ENCODE results near the gene ATP5F1C. TPM values are rescaled to one million over a fixed set of nuclear protein-coding genes. Genes with fewer than 3 reads are reported as not detected.
A peak's percentile ranks its signal among the peaks of the same experiment; 100 is the strongest.

ATP5F1C gene
- total RNA-seq, 4 donors from 2014 or later = 190 to 380 (median 339) TPM

GRCh38 chr10:7819121-7819460, 31.1 kb downstream of the ATP5F1C start:
- H3K27me3 ChIP-seq = peaks cover 0 to 14% (median 0%) of the 10 kb centered on the region in 4 donors
- peaks cover 8 to 33% (median 14%) of the 10 kb centered on the region in 3 donors for H3K4me1 ChIP-seq
- 0% methylated on average over 16 to 17 of the region's 17 CpGs for WGBS, 2 donors
- H3K27ac ChIP-seq = peak overlapping the region in 3 of 4 donors; percentile 82 to 83 (median 83)
- no peaks in the 10 kb centered on the region for H3K9me3 ChIP-seq
- intact Hi-C loops (cut with DNase I) = no loop called here
- DNase-seq = peak; percentile 22
- H3K4me3 ChIP-seq = peak overlapping the region; percentile 81 to 100 (median 94)
- TF ChIP-seq POLR2A (IDR thresholded peaks at IDR 0.05) (no peak), CTCF (IDR thresholded peaks at IDR 0.05) (no peak)
- peaks cover 0 to 6% (median 0%) of the 10 kb centered on the region in 3 donors for H3K36me3 ChIP-seq

GRCh38 chr10:7824251-7824650, 36.3 kb downstream of the ATP5F1C start:
- H3K27me3 ChIP-seq = no peaks in the 10 kb centered on the region
- TF ChIP-seq POLR2A (IDR thresholded peaks at IDR 0.05) = no peak
- no peak for TF ChIP-seq CTCF (IDR thresholded peaks at IDR 0.05)
- no peak overlapping the region for H3K27ac ChIP-seq
- peaks cover 7 to 22% (median 10%) of the 10 kb centered on the region in 3 donors for H3K4me1 ChIP-seq
- no peak overlapping the region for H3K4me3 ChIP-seq
- peaks cover 0 to 47% (median 11%) of the 10 kb centered on the region in 3 donors for H3K36me3 ChIP-seq
- 85 to 88% methylated on average over 3 of the region's 3 CpGs for WGBS, 2 donors
- H3K9me3 ChIP-seq = no peaks in the 10 kb centered on the region
- no peak for DNase-seq
- intact Hi-C loops (cut with DNase I) = no loop called here

- no peaks in the 10 kb centered on the region for H3K9me3 ChIP-seq
- peaks cover 0 to 47% (median 11%) of the 10 kb centered on the region in 3 donors for H3K36me3 ChIP-seq
- WGBS, 2 donors = 84 to 89% methylated on average over 4 of the region's 4 CpGs
- intact Hi-C loops (cut with DNase I) = no loop called here
- TF ChIP-seq CTCF (IDR thresholded peaks at IDR 0.05) (no peak), POLR2A (IDR thresholded peaks at IDR 0.05) (no peak)
- no peaks in the 10 kb centered on the region for H3K27me3 ChIP-seq
- H3K27ac ChIP-seq = no peak overlapping the region
- no peak overlapping the region for H3K4me3 ChIP-seq
- no peaks in the 10 kb centered on the region for H3K4me1 ChIP-seq
- DNase-seq = no peak
Measured at GRCh38 chr10:7826971-7827370, 39.0 kb downstream of the ATP5F1C start.

- intact Hi-C loops (cut with DNase I) = no loop called here
- Histone ChIP-seq H3K4me1 (no peaks in the 10 kb centered on the region), H3K9me3 (no peaks in the 10 kb centered on the region), H3K36me3 (peaks cover 0 to 38% (median 10%) of the 10 kb centered on the region in 3 donors), H3K27me3 (no peaks in the 10 kb centered on the region), H3K27ac (no peak overlapping the region), H3K4me3 (no peak overlapping the region)
- 93 to 96% methylated on average over 10 of the region's 10 CpGs for WGBS, 2 donors
- no peak for DNase-seq
- TF ChIP-seq POLR2A (IDR thresholded peaks at IDR 0.05) = no peak
- TF ChIP-seq CTCF (IDR thresholded peaks at IDR 0.05) = no peak
Measured at GRCh38 chr10:7829289-7829834, 41.4 kb downstream of the ATP5F1C start.

- TF ChIP-seq CTCF (IDR thresholded peaks at IDR 0.05) (no peak), POLR2A (IDR thresholded peaks at IDR 0.05) (no peak)
- Histone ChIP-seq H3K4me3 (no peak overlapping the region), H3K27ac (no peak overlapping the region), H3K36me3 (peaks cover 0 to 11% (median 2%) of the 10 kb centered on the region in 3 donors), H3K4me1 (no peaks in the 10 kb centered on the region), H3K9me3 (no peaks in the 10 kb centered on the region), H3K27me3 (no peaks in the 10 kb centered on the region)
- DNase-seq = no peak
- WGBS, 2 donors = 83 to 88% methylated on average over 1 of the region's 1 CpG
- intact Hi-C loops (cut with DNase I) = no loop called here
Measured at GRCh38 chr10:7832060-7832459, 44.1 kb downstream of the ATP5F1C start.
